NCI-H2227 treated with DMSO at 0.1 percent for 48 hours (cell line): ENCODE measurements around the gene LIPG.
"Not testable (repeated sequence)": the region's sequence is repeated elsewhere in the genome, so short reads cannot be mapped to it uniquely, and the experiment has no call there.

Experiments used
- DNase-seq: peaks from one replicate; lab custom pipeline; 2025; lab: John Stamatoyannopoulos, UW

Gene LIPG

DNA sequence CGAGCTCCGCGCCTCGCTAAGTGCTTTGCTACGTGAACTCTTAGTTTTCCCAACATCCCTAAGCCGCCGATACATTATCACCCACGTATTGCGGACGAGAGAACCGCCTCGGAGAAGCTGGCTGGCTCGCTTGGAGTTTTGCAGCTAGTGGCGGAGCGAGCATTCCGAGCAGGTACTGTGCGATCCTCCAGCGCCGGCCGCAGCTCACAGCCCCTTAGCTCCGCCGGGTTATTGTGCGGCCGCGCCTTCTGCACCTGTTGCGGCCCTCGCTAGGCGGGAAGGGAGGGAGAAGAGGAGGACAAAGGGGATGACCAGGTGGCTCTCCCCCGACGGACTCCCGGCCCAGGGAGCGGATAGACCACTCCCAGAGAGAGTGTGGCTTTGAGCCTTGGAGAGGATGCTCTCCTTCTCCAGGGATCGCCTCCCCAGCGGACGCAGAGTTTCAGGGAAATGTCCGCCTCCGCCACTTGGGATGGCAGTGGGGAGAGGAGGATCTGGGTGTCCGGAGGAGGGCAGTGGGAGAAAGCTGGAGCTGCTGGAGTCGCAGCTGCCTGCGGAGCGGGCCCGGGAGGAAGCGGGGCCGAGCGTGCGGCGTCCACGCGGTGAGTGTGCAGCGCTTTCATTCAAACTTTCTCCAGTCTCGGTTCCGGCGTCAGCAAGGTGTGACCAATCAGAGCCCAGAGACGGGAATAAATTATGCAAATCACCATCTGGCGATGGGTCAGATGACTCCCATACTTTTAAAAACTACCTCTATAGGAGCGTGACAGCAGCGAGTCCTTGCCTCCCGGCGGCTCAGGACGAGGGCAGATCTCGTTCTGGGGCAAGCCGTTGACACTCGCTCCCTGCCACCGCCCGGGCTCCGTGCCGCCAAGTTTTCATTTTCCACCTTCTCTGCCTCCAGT lies at the start of gene LIPG:
TSS of gene LIPG (plus strand) at position 769 of the 905 bp plus-strand sequence. CDS start 252 bp downstream, outside the sequence.
- DNase-seq = peak; percentile 56

- not testable (repeated sequence) for DNase-seq
Measured at GRCh38 chr18:49512876-49513275, 49.0 kb upstream of the LIPG start.

DNA sequence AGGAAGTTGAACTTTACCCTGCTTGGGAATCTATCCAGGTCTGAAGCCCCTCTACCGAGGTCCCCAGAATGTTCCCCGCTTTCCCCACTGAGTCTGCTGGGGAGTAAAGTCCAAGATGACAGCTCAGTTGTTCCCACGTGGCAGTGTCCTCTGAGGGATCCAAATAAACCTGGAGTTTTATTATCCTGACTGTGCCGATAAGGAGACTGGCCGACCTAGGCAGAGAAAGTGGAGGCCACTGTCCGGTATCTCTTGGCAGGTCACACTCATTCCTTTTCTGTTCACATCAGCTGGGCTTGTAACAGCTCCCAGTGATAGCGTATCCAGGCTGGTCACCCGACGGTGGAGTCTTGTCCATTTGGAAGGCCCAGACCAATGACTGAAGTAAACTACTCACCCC lies 47.3 kb upstream of the LIPG start:
- DNase-seq = no peak

DNA sequence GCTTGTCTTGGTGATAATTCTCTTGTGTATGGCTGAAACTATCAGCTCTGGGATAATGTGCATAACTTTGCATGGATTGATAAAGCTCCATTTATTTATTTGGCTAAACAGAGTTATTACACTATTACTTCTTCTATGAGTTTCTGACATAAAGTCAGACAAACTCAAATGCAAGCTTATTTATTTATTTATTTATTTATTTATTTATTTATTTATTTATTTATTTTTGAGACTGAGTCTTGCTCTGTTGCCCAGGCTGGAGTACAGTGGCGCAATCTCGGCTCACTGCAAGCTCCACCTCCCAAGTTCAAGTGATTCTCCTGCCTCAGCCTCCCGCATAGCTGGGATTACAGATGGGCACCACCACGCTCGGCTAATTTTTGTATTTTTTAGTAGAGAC lies 46.9 kb upstream of the LIPG start:
- not testable (repeated sequence) for DNase-seq

DNA sequence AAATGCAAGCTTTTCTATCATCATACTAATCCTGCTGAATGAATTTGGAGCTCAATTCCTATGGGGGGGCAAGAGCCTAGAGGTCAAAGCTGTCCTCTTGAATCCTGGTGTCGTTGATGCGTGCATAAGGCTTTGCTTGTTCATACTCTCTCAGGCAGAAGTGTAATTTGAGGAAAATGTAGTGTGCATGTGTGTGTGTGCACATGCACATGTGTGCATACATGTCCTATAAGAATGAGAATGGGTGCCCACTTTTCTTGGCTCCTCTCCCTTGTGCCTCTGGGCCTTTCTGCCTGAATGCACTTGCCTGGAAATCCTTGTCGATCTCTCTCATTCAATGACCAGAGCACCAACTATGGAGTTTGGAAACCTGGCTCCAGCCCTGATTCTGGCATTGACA lies 46.3 kb upstream of the LIPG start:
- DNase-seq = no peak

- DNase-seq = no peak
Measured at GRCh38 chr18:49517483-49517882, 44.4 kb upstream of the LIPG start.

DNA sequence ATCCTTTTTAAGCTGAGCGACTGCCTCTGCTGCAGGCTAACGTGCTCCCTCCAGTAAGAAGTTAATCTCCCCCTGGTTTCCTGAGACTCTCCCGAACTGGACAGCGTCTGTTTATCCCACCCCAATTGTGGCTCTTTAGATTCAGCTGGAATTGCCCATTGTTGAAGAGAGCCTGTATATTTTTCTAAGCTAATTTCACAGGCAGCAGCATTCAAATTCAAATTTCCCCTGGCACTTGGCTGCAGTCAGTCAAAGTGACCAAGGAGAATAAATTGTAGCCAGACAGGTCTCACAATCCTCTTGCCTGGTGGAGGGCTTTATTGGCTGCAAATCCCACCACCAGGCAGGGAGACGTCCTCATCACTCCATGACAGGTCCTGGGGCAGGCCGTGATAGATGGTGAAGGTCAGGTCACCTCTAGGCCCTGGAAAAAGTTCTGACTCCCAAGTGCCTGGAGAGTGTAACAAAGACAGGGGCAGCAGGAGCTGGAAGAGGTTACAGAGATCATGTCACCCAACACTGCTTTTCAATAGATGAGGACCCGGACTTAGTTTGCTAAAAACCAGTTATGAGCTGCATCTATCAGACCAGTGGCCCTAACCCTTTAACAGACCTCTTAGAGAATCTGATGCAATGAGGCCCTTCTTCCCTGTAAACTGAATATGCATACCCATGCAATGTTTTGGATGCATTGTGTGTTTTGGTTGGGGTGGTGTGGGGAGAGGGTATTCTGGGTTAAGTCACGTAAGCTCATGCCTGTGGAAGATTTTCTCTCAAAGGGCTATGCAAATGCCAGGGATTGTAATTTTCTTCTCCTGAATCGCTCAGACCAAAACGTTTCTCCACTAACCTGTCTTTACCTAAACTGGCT lies 42.5 kb upstream of the LIPG start:
- no peak for DNase-seq

DNA sequence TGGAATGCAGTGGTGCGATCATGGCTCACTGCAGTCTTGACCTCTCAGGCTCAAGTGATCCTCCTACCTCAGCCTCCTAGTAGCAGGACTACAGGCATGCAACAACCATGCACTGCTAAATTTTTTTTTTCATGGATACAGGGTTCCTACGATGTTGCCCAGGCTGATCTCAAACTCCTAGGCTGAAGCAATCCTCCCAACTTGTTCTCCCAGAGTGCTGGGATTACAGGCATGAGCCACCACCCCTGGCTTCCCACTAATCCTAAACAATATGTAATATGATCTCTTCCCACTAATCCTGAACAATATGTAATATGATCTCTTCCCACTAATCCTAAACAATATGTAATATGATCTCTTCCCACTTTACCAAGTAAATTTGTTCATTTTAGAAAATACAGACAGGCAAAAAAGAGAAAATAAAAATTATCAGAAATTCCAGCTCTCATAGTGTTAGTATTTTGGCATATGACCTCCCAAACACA lies 41.2 kb upstream of the LIPG start:
- no peak for DNase-seq

GRCh38 chr18:49521216-49521835 lies 40.5 kb upstream of the LIPG start:
- DNase-seq = no peak

- not testable (repeated sequence) for DNase-seq
Measured at GRCh38 chr18:49523580-49524093, 38.2 kb upstream of the LIPG start.

- DNase-seq = no peak
Measured at GRCh38 chr18:49524349-49524748, 37.5 kb upstream of the LIPG start.

- DNase-seq = no peak
Measured at GRCh38 chr18:49524951-49525350, 36.9 kb upstream of the LIPG start.

DNA sequence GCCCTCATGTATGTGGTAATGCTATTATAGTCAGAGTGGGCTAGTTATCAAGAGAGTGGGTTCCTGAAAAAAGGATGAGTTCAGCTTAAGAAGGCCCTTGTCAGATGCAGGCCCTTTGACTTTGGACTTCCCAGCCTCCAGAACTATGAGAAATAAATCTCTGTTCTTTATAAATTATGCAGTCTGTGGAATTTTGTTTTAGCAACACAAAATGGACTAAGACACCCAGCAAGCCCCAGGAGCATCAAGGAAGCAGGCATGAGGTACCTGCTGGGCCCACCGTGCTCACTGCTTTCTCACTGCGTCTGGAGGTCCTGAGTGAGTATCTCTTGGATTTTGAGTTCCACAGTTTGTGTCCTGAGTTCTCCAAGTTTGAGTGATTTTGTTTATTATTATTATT lies 35.9 kb upstream of the LIPG start:
- no peak for DNase-seq

- DNase-seq = no peak
Measured at GRCh38 chr18:49527631-49528327, 34.1 kb upstream of the LIPG start.

- no peak for DNase-seq
Measured at GRCh38 chr18:49529596-49529995, 32.3 kb upstream of the LIPG start.

GRCh38 chr18:49531678-49532153 lies 30.1 kb upstream of the LIPG start:
- no peak for DNase-seq

- DNase-seq = no peak
Measured at GRCh38 chr18:49534846-49535601, 26.8 kb upstream of the LIPG start.

DNA sequence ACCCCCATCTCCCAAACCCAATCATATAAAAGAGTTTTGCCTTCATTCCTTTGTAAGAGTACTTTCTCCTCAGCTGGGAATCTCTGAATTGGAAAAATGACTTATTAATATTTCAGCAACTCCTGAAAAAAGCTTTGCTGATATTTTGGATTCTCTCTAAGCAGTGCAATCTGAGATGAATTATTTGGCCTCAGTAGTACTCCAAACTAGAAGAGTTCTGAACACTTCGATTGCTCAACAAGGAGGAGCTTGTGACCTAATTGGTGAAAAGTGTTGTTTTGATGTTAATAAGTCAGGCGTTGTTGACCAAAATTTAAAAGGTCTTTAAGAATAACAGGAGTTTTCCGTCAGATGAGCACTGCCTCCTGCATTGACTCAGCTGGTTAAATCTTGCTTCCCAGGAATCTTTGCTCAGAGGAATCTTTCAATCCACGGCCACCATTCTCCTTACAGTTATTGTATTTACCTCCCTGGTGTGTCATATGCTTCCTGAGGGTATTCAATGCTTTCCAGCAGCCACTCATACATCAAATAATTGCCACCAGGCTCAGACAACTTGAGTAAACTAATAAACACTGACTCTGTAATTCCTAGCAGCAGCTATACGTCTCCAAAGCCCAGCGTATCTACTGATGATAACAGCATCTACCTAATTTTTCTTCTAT lies 24.5 kb upstream of the LIPG start:
- no peak for DNase-seq

DNA sequence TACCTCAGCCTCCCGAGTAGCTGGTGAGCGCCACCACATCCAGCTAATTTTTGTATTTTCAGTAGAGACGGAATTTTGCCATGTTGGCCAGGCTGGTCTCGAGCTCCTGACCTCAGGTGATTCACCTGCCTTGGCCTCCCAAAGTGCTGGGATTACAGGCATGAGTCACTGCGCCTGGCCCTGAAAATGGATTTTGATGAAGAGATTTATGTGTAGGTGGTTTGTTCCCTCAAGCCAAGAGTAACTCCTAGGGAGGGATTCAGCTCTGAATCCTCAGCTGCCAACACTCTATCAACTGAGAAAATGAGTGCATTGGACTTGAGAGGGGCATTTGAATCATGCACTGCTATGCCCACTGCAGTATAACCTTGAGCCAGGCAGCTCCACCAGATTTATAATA lies 17.5 kb upstream of the LIPG start:
- DNase-seq = no peak

GRCh38 chr18:49546278-49546677 lies 15.6 kb upstream of the LIPG start:
- DNase-seq = no peak
